Skeletal muscle tissue (tissue), 4 donors: ENCODE results near the gene TIPRL. TPM values are rescaled to one million over a fixed set of nuclear protein-coding genes. Genes with fewer than 3 reads are reported as not detected.
A peak's percentile ranks its signal among the peaks of the same experiment; 100 is the strongest.

Experiments used
- H3K27ac ChIP-seq: one replicate; pipeline ENCODE4 v1.7.0; 2013; ENCODE audit warnings: mild to moderate bottlenecking, low read depth, low read length, inconsistent platforms
- H3K27me3 ChIP-seq, 3 donors: one replicate each; pipeline ENCODE4 v1.7.0; 2013; ENCODE audit warnings: low read length in 3 of 3; ENCODE audit not compliant: control insufficient read depth in 3 of 3, insufficient read depth in 3 of 3
- H3K36me3 ChIP-seq, 3 donors: one replicate each; pipeline ENCODE4 v1.7.0; 2013; ENCODE audit warnings: low read length in 3 of 3; ENCODE audit not compliant: control insufficient read depth in 3 of 3, insufficient read depth in 3 of 3
- H3K4me1 ChIP-seq, 3 donors: one replicate each; pipeline ENCODE4 v1.7.0; 2013; ENCODE audit warnings: low read length in 3 of 3, mild to moderate bottlenecking in 3 of 3; ENCODE audit not compliant: control insufficient read depth in 3 of 3, insufficient read depth in 3 of 3
- H3K4me3 ChIP-seq, 3 donors: one replicate each; pipeline ENCODE4 v1.7.0; 2013; ENCODE audit warnings: low read length in 3 of 3
- H3K9ac ChIP-seq, 3 donors: one replicate each; pipeline ENCODE4 v1.7.0; 2013; ENCODE audit warnings: low read length in 3 of 3, mild to moderate bottlenecking in 3 of 3, moderate library complexity in 2 of 3, low read depth in 1 of 3
- H3K9me3 ChIP-seq, 3 donors: one replicate each; pipeline ENCODE4 v1.7.0; 2013; ENCODE audit warnings: low read length in 3 of 3; ENCODE audit not compliant: control insufficient read depth in 3 of 3
- total RNA-seq: library from RNA; depleted of rRNA; stranded (reverse); fragments of >200 nt; gene quantifications from one replicate; pipeline ENCODE4 v1.2.3, GENCODE V29; 2014
- donor health status: Osteomylitis.

TIPRL gene
- 21.4 TPM for total RNA-seq

- peak within 1 kb of the TSS; percentile 93 to 97 (median 94) for H3K9ac ChIP-seq
- H3K4me3 ChIP-seq = peak within 1 kb of the TSS; percentile 87 to 98 (median 97)
- no peaks in the 10 kb centered on the region for H3K27me3 ChIP-seq
- no peaks in the 10 kb centered on the region for H3K36me3 ChIP-seq
- peak within 1 kb of the TSS; percentile 95 for H3K27ac ChIP-seq
- peaks cover 9 to 14% (median 10%) of the 10 kb centered on the region in 3 donors for H3K4me1 ChIP-seq
- no peaks in the 10 kb centered on the region for H3K9me3 ChIP-seq
Observed at GRCh38 chr1:168178638-168179437, at the start of gene TIPRL. TSS of gene TIPRL (plus strand) at chr1:168178962. CDS start at chr1:168179078, 116 bp downstream.

- H3K4me3 ChIP-seq = no peak overlapping the region
- peaks cover 3 to 12% (median 10%) of the 10 kb centered on the region in 3 donors for H3K27me3 ChIP-seq
- H3K4me1 ChIP-seq = peaks cover 2 to 3% (median 2%) of the 10 kb centered on the region in 3 donors
- no peak overlapping the region for H3K27ac ChIP-seq
- no peaks in the 10 kb centered on the region for H3K9me3 ChIP-seq
- H3K9ac ChIP-seq = no peak overlapping the region
- H3K36me3 ChIP-seq = no peaks in the 10 kb centered on the region
Observed at GRCh38 chr1:168129933-168130332, 48.8 kb upstream of the TIPRL start.

GRCh38 chr1:168134132-168134531 is 44.6 kb upstream of the TIPRL start:
- peaks cover 15 to 21% (median 20%) of the 10 kb centered on the region in 3 donors for H3K4me1 ChIP-seq
- H3K27ac ChIP-seq = no peak overlapping the region
- no peaks in the 10 kb centered on the region for H3K36me3 ChIP-seq
- no peak overlapping the region for H3K4me3 ChIP-seq
- H3K27me3 ChIP-seq = peaks cover 3 to 20% (median 19%) of the 10 kb centered on the region in 3 donors
- no peaks in the 10 kb centered on the region for H3K9me3 ChIP-seq
- no peak overlapping the region for H3K9ac ChIP-seq

DNA sequence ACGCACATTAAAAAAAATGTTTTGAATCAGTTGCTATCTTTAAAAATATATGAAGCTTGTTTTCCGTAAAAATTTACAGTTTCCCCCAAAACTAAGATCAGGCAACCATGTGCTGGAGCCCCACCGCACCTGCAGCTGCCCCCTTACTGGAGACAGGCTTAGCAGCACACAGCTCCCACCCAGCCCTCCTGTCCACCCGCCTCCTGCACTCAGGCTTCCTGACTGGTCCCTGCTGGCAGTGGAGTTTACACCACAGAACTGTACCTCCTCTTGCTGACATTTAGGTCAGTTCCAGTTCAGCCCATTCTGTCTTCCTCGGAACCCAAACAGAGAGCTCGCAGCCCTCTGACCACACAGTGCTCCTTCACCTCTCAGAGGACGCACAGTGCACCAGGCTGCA is 44.1 kb upstream of the TIPRL start:
- no peaks in the 10 kb centered on the region for H3K36me3 ChIP-seq

GRCh38 chr1:168135116-168135920 is 43.4 kb upstream of the TIPRL start:
- Histone ChIP-seq H3K27me3 (peaks cover 3 to 20% (median 16%) of the 10 kb centered on the region in 3 donors), H3K27ac (no peak overlapping the region), H3K36me3 (no peaks in the 10 kb centered on the region), H3K9ac (peak overlapping the region in 2 of 3 donors; percentile 54 to 76), H3K9me3 (no peaks in the 10 kb centered on the region), H3K4me3 (peak overlapping the region; percentile 68 to 80 (median 73)), H3K4me1 (peaks cover 15 to 21% (median 20%) of the 10 kb centered on the region in 3 donors)

More for the DNA sequence above, 44.1 kb upstream of the TIPRL start:
- Histone ChIP-seq H3K4me3 (no peak overlapping the region), H3K9ac (no peak overlapping the region), H3K9me3 (no peaks in the 10 kb centered on the region), H3K4me1 (peaks cover 15 to 21% (median 20%) of the 10 kb centered on the region in 3 donors), H3K27ac (no peak overlapping the region), H3K27me3 (peaks cover 3 to 20% (median 19%) of the 10 kb centered on the region in 3 donors)

GRCh38 chr1:168135921-168136708 is 42.6 kb upstream of the TIPRL start:
- Histone ChIP-seq H3K36me3 (no peaks in the 10 kb centered on the region), H3K9me3 (no peaks in the 10 kb centered on the region), H3K9ac (peak overlapping the region; percentile 54 to 76 (median 54)), H3K27me3 (peaks cover 3 to 20% (median 16%) of the 10 kb centered on the region in 3 donors), H3K4me3 (peak overlapping the region; percentile 68 to 80 (median 73)), H3K27ac (no peak overlapping the region), H3K4me1 (peaks cover 15 to 21% (median 20%) of the 10 kb centered on the region in 3 donors)

- peak within 1 kb of the TSS; percentile 78 to 81 (median 78) for H3K4me3 ChIP-seq
Observed at GRCh38 chr1:168136709-168137514, 41.9 kb upstream of the TIPRL start, which contains the start of gene GPR161. TSS of gene GPR161 (minus strand) at chr1:168136930. CDS start at chr1:168104850, 32,080 bp downstream.

DNA sequence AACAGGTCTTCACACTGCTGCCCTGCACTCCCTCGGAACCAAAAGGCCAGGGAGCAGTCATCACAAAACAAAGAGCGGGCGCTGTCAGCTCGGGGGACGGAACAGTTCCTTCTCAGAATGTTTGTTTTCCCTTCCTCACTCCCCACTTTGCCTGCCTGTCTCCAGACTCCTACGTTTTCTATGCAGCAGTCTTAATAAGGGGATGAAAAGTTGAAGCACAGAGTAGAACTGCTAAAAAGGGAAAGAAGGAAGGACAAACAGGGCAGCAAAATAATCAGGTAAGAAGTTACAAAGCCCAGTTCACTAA is 41.3 kb upstream of the TIPRL start:
- H3K4me1 ChIP-seq = peaks cover 15 to 21% (median 20%) of the 10 kb centered on the region in 3 donors
- peak overlapping the region; percentile 78 to 81 (median 78) for H3K4me3 ChIP-seq
- H3K36me3 ChIP-seq = no peaks in the 10 kb centered on the region
- H3K9ac ChIP-seq = peak overlapping the region; percentile 72 to 76 (median 72)
- H3K27ac ChIP-seq = peak overlapping the region; percentile 59
- no peaks in the 10 kb centered on the region for H3K9me3 ChIP-seq
- H3K27me3 ChIP-seq = peaks cover 3 to 20% (median 16%) of the 10 kb centered on the region in 3 donors

More at GRCh38 chr1:168136709-168137514, 41.9 kb upstream of the TIPRL start, which contains the start of gene GPR161:
- H3K27ac ChIP-seq = peak within 1 kb of the TSS; percentile 59
- H3K36me3 ChIP-seq = no peaks in the 10 kb centered on the region
- H3K27me3 ChIP-seq = peaks cover 3 to 20% (median 16%) of the 10 kb centered on the region in 3 donors
- H3K4me1 ChIP-seq = peaks cover 15 to 21% (median 20%) of the 10 kb centered on the region in 3 donors
- H3K9ac ChIP-seq = peak within 1 kb of the TSS; percentile 72 to 76 (median 72)
- H3K9me3 ChIP-seq = no peaks in the 10 kb centered on the region
